HG02763 (cell line): Measurements from ENCODE around the gene PTPRE.

ENCODE experiments used
- ATAC-seq: cut with Tn5 transposase; IDR thresholded peaks from one replicate; pipeline ENCODE4 v1.9.1; 2021; ENCODE audit warnings: mild to moderate bottlenecking, moderate library complexity; ENCODE audit not compliant: unreplicated experiment

PTPRE gene

DNA sequence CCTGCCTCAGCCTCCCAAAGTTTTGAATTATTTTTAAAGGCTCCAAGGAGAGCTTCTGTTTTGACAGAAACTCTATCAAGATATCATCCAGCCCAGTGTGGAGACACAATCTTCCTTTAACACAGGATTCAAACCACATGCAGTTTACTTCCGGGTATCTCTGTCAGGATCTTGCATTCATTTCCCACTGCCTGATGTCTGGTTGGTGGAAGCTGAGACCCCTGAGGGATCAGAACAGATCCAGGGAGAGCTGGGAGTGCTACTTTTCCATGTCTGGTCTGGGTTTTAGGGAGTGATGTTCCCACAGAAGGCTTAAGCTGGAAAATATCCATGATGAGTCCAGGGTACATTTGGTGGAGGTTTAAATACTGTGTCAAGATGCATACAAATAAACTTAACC, 16.7 kb downstream of the PTPRE start:
- ATAC-seq: no peak

DNA sequence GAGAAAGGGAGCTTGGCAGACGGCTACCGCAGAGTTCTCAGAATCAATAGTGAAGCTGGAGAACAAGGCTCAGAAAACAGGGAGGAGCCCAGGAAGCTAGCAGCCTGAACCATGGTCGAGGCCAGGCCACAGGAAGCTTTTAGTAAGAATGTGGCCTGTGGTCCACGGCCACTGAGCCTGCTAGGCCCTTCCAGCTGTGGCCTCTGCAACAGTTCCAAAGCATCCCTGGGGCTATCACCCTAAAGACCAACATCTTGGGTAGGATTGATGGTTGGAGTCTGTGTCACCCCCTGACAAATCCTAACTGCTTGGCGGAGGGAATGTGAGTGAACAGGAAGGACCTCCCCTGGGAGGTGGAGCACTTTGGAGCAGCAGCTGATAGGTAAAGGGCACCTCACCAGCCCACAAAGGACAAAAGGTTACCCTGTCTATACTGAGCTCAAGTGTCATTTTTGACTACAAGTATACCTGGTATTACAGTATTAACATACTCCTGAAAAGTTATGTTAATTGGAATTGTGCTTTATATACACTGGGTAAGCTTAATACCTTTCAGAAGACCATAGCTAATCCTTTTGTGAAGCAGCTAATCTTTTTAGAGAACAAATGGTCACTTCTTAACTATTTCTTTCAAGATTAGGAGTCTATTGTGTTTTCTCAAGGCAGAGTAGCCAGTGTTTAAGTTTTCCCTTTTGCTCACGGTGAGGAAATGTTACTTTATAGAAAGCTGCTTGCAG, 18.7 kb downstream of the PTPRE start:
- ATAC-seq: no peak

DNA sequence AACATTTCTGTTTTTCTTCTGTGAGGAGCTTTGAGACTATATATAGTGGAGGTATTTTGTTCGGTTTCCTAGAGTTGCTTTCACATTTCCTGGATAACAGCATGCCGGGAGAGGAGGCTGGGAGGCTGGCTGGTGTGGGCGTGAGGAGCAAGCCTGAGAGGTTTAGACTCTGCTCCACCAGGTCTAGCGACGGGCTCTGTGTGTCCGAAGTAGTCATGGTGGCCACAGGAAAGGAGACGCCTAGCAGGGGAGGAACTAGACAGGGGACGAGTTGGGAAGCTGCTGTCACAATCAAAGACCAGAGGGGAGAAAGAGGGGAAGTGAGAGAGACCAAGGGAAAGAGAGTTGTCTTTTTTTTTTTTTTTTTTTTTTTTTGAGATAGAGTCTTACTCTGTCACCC, 19.6 kb downstream of the PTPRE start:
- ATAC-seq: no peak

DNA sequence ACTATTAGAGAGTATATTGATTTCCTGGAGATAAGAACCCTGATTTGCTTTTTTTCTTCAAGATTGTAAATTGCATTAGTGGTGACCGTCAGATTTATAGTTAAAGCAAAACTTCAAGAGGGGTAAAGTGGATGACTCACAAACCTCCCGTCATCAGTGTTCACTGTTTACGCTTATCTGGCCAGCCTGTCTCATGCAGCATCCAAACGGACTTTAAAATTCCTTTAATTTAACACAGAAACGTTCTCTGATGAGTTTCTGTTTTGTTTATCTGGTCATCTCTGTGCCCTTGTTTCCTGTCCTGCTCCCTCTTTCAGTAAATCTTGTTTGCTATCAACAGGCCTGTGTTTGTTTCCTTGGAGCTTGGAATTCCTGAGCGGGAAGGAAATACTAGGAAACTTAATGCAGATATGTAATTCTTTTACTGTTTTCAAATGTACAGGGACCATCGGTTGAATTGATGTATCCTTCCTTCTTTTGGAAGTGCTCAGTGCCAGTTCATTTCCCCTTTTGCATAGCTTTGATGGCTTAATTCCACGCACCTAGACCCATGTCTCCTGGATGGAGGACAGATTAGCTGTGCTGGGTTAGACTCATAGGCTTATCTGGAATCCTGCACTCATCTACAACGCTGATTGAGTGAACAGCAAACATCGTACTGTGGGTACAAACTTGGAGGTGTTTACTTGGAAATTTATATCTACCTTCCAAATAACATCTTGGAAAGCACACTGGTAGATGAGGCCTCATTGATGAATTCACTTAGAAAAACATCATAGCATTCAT, 21.3 kb downstream of the PTPRE start:
- ATAC-seq: no peak

DNA sequence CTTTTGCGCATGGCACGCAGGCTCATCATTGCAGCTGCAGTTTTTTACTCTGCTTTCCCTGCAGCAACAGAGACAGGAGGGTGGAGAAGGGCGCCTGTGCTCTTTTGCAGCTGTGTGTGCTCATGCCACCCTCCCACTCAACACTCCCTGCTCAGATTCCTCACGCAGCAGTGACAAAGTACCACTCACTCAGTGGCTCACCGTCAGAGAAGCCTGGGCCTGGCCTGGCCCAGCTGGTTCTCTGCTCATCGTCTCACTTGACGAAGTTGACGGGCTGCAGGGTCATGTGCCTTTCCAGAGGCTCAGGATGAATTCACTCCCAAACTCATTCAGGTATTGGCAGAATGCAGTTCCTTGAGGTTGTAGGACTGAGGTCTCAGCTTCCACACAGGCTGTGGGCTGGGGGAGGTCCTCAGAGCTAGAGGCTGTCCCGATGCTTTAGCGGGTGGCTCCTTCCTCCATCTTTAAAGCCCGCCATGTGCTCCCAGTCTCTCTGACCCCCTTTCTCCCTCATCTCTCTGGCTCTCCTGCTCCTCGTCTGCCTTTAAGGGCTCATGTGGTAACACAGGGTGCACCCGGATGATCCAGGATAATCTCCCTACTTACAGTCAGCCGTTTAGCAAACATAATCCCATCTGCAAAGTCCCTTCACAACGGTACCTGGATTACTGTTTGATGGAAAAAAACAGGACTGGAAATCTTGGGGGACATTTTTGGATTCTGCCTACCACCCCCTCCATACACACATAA, 25.8 kb downstream of the PTPRE start:
- ATAC-seq: no peak

- no peak for ATAC-seq
These were observed 26.4 kb downstream of the PTPRE start for GRCh38 chr10:127933271-127933670.

- no peak for ATAC-seq
These were observed 27.5 kb downstream of the PTPRE start for GRCh38 chr10:127934383-127934782.

DNA sequence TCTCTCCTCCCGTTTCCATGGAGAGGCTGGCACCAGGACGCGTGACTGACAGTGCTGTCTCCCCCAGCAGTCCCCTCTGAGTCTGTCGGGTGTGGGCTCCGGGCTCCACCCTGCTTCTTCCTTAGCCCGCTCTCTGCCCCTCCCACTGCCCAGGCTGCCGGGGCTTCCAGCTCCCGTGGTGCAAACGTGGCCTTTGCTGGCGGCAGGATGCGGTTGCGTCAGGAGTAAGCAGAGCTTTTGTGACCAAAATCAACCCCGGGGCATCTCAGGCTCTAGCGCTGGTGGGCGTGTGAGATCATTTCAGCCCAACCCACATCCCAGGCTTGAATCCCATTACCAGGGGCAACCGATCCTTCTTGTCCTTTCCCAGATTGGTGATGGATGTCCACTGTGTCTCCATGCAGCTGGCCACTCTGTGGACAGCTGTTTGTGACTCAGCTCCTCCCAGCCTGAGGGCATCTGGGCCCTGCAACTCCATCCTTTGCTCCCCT, 28.2 kb downstream of the PTPRE start:
- no peak for ATAC-seq

DNA sequence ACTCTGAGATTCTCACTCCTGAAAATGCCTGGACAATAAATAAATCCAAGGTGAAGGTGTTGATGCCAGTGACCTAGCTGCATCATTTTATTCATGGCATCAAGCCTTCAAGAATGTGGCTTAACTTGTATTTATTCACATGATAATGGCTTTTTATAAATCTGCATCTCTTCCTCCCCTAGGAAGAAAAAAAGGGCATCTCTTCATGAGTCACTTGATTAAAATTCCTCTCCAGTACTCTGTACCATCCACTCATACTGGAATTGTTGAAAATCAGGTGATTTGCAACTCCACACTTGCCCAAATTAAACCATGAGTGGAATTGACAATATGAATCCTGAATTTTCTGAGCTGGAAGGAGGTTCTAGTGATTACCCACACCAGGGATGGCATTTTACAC, 30.2 kb downstream of the PTPRE start:
- no peak for ATAC-seq

GRCh38 chr10:127937915-127938463, 31.1 kb downstream of the PTPRE start:
- ATAC-seq: no peak

DNA sequence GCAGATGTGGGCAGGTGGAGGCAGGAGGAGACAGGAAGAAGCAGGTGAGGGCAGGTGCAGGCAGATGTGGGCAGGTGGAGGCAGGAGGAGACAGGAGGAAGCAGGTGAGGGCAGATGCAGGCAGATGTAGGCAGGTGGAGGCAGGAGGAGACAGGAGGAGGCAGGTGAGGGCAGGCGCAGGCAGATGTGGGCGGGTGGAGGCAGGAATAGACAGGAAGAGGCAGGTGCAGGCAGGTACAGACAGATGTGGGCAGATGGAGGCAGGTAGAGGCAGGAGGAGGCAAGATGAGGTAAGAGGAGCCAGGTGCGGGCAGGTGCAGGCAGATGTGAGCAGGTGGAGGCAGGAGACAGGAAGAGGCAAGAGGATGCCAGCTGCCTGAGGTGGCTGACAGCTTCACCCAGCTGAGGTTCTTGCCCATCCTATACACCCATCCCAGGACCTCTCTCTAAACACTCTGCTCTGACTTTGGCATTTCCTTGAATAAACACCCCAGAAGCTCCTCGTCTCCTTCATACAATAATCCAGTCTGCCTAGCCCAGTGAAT, 33.0 kb downstream of the PTPRE start:
- ATAC-seq: no peak

DNA sequence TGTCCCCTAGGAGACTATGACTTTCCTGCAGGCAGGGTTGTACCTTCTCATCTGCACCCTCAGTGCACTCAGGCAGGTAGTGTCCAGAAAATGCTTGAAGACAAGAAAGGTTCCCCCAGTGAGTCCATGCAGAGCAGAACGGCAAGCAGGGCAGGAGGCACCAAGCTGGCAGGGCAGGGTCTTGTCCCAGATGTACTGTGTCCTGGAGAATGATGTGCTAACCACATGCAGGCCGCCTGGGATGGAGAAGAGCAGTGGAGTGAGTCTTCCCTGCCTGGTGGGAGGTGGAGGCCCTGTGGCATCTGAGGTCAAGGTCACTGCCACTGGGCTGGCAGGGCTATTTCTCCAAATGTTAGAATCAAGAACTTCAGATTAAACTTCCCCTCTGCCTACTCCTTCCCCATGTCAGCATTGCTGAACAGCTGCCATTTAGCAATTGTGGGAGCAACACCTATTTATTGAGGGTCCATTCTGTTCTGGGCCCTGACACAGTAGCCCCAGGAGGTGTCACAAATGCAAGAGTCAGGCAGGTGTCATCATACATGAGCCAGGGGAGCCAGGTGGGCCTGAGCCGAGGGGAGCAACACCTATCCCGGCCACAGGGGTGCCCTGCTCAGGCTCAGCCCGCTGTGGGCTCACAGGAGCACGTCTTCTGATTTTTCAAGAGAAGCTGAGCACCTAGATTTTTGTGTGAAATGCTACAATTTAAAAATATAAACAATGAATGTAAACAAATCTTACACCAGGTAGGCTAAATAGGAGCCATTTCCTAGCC, 34.1 kb downstream of the PTPRE start:
- ATAC-seq: no peak

DNA sequence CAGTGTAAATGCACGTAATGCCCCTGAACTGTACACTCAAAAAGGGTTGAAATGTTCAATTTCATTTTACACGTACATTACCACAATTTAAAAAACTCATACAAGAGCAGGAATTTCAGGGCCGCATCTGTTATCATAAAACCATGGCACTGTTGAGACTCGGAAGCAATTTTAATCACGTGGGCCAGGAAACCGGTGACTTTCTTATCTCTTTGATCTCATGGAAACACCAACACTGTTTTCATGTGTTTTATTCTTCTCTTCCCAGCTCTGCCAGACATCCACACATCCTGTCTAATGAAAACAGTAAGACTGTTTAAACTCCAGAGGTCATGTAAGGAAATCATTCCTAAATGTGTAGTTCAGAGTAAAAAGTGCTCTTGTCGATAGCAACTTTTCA, 35.9 kb downstream of the PTPRE start:
- ATAC-seq: no peak

- no peak for ATAC-seq
These were observed 36.5 kb downstream of the PTPRE start for GRCh38 chr10:127943336-127943910.

GRCh38 chr10:127944256-127944655, 37.4 kb downstream of the PTPRE start:
- no peak for ATAC-seq

- no peak for ATAC-seq
These were observed 38.4 kb downstream of the PTPRE start for GRCh38 chr10:127945341-127945758.

DNA sequence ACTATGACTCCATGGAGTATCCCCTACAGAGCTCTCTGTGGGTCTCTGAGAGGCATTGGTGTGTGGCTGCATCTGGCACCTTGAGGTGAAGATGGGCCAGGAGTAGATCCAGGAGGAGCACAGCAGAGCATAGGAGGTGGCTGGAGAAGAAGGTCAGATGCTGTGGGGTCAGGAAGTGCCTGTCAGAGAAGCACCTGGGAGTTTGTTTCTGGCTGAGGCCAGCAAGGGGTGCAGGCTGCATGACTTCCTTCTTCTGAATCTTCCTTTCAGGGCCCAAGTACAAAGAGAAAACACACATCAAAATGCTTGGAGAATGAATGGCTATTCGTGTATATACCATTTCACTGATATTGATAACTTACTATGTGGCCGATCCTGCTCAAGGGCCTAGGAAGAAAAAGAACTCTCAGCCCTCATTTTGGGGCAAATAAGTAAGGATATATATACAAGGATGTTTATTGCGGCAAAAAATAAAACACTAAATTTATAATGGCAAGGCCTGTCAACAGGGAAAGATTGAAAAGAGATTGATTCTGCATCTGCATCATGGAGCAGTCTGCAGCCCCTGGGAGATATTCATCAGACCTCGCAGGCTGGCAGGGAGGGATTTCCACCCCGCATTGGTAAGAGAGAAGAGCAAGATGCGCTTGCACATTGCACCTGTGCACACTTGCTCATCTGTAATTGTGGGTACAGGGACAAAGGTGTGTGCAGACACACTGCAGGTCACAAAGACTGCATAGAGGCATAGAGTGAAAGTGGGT, 39.2 kb downstream of the PTPRE start:
- no peak for ATAC-seq

DNA sequence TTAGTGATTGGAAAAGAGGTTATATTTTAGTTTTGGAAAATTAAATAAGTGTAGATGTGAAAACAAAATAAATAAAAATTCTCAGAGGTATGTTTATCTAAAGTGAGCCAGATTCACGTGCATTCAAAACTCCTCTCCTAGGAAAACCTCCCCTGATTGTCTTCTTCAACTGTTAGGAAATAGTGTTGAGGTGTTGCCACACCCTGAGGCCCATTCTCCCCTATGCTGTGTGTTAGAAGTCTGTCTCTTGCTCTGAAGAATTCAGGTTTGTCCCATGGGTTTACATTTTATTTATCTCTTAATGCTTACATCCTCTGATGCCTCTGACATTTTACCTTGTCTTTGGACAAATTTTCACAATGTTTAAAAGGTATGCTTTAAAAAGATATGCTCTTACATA, 40.3 kb downstream of the PTPRE start:
- no peak for ATAC-seq

DNA sequence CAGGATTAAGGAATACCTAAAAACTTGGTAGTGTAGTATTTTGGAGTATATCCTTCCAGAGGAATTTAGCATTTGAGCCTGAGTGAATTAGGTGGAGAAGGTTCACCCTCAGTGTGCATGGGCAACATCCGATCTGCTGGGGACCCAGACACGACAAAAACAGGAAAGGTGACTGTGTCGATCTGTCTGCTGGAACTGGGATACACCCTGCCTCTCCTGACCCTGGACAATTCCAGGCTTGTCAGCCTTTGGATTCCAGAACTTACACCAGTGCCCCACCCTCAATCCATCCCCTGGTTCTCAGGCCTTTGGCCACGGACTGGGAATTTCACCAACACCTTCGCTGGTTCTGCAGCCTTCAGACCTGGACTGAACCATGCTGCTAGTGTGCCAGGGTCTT, 41.9 kb downstream of the PTPRE start:
- ATAC-seq: no peak
